Liver (tissue), 9 donors: ENCODE measurements around the gene KRT85. TPM values are rescaled to one million over a fixed set of nuclear protein-coding genes. Genes with fewer than 3 reads are reported as not detected.

Experiments
- DNase-seq: peaks from one replicate; pipeline ENCODE4 v3.0.0-alpha.2; 2017; ENCODE audit warnings: low spot score
- H3K27ac ChIP-seq, 2 donors: one replicate each; pipeline ENCODE4 v1.7.0; 2013; ENCODE audit warnings: inconsistent platforms in 2 of 2, low read length in 2 of 2, control low read depth in 1 of 2, low read depth in 1 of 2, mild to moderate bottlenecking in 1 of 2
- H3K27me3 ChIP-seq, 4 donors: one replicate each; pipeline versions ENCODE4 v1.6.1 to v1.7.0; 2013; ENCODE audit warnings: low read length in 3 of 4, inconsistent platforms in 1 of 4, mild to moderate bottlenecking in 1 of 4, moderate library complexity in 1 of 4; ENCODE audit not compliant: control insufficient read depth in 4 of 4, insufficient read depth in 4 of 4
- H3K36me3 ChIP-seq, 4 donors: one replicate each; pipeline versions ENCODE4 v1.6.1 to v1.7.0; 2013; ENCODE audit warnings: low read length in 3 of 4, mild to moderate bottlenecking in 3 of 4, low read depth in 1 of 4, moderate library complexity in 1 of 4; ENCODE audit not compliant: control insufficient read depth in 4 of 4, insufficient read depth in 3 of 4
- H3K4me1 ChIP-seq, 4 donors: one replicate each; pipeline versions ENCODE4 v1.6.1 to v1.7.0; 2013; ENCODE audit warnings: low read length in 3 of 4, mild to moderate bottlenecking in 3 of 4, moderate library complexity in 1 of 4; ENCODE audit not compliant: control insufficient read depth in 4 of 4, insufficient read depth in 4 of 4
- H3K4me3 ChIP-seq, 3 donors: one replicate each; pipeline versions ENCODE4 v1.6.1 to v1.7.0; 2013; ENCODE audit warnings: low read length in 3 of 3, control low read depth in 1 of 3, low read depth in 1 of 3, mild to moderate bottlenecking in 1 of 3
- H3K9ac ChIP-seq, 2 donors: one replicate each; pipeline ENCODE4 v1.7.0; 2013; ENCODE audit warnings: low read length in 2 of 2, mild to moderate bottlenecking in 2 of 2, moderate library complexity in 2 of 2, control low read depth in 1 of 2, low read depth in 1 of 2
- H3K9me3 ChIP-seq, 4 donors: one replicate each; pipeline versions ENCODE4 v1.6.1 to v1.7.0; 2013; ENCODE audit warnings: low read length in 3 of 4; ENCODE audit not compliant: control insufficient read depth in 4 of 4
- FOXA1 ChIP-seq: IDR thresholded peaks from 2 replicates; pipeline ENCODE4 v1.6.1; 2016; ENCODE audit warnings: antibody characterized with exemption
- FOXA2 ChIP-seq: IDR thresholded peaks from 2 replicates; pipeline ENCODE4 v1.6.1; 2016; ENCODE audit warnings: antibody characterized with exemption
- GABPA ChIP-seq, 2 donors: IDR thresholded peaks in 1 of 2; conservative IDR thresholded peaks in 1 of 2; 2 replicates each; pipeline ENCODE4 v1.6.1; 2016; ENCODE audit warnings: antibody characterized with exemption in 2 of 2, mild to moderate bottlenecking in 1 of 2, moderate library complexity in 1 of 2
- HNF4A ChIP-seq, 2 donors: conservative IDR thresholded peaks; 2 replicates each; pipeline ENCODE4 v1.6.1; 2016; ENCODE audit warnings: antibody characterized with exemption in 2 of 2, mild to moderate bottlenecking in 2 of 2
- HNF4G ChIP-seq: IDR thresholded peaks from 2 replicates; pipeline ENCODE4 v1.6.1; 2016; ENCODE audit warnings: antibody characterized with exemption
- JUND ChIP-seq, 2 donors: IDR thresholded peaks; 2 replicates each; pipeline ENCODE4 v1.6.1; 2016; ENCODE audit warnings: antibody characterized with exemption in 2 of 2
- NR2F2 ChIP-seq: IDR thresholded peaks from 2 replicates; pipeline ENCODE4 v1.6.1; 2016; ENCODE audit warnings: antibody characterized with exemption
- RAD21 ChIP-seq, 2 donors: IDR thresholded peaks; 2 replicates each; pipeline ENCODE4 v1.6.1; 2016; ENCODE audit warnings: antibody characterized with exemption in 2 of 2, mild to moderate bottlenecking in 2 of 2
- RXRA ChIP-seq, 2 donors: IDR thresholded peaks; 2 replicates each; pipeline ENCODE4 v1.6.1; 2017 to 2018; ENCODE audit warnings: antibody characterized with exemption in 2 of 2, mild to moderate bottlenecking in 1 of 2
- SP1 ChIP-seq: IDR thresholded peaks from 2 replicates; pipeline ENCODE4 v1.6.1; 2018; ENCODE audit warnings: antibody characterized with exemption, mild to moderate bottlenecking
- TAF1 ChIP-seq: conservative IDR thresholded peaks from 2 replicates; pipeline ENCODE4 v1.6.1; 2016; ENCODE audit warnings: antibody characterized with exemption, mild to moderate bottlenecking
- YY1 ChIP-seq: IDR thresholded peaks from 2 replicates; pipeline ENCODE4 v1.6.1; 2016; ENCODE audit warnings: antibody characterized with exemption, mild to moderate bottlenecking
- WGBS: extraction: QIAGEN DNeasy Blood & Tissue Kit; methylation state at CpG from one replicate; pipeline ENCODE4 v1.1.7; 2013; 5-methylcytosine and 5-hydroxymethylcytosine counted together
- polyA plus RNA-seq, 2 donors: library from polyadenylated mRNA; stranded (reverse) in 1 of 2; unstranded in 1 of 2; fragments of 200-250 nt in 1 of 2; fragments of >200 nt in 1 of 2; fragmentation: Nextera tagmentation in 1 of 2; extraction: Ambion mirVana in 1 of 2; gene quantifications; one replicate each; pipeline versions ENCODE4 v1.2.1 to v1.2.3, GENCODE V29; 2013 to 2015
- total RNA-seq, 2 donors: library from RNA; depleted of rRNA; stranded (reverse); fragments of >200 nt; gene quantifications; one replicate each; pipeline ENCODE4 v1.2.3, GENCODE V29; 2014
- TF ChIP-seq, protein P1 (sequence below): fragments of 150-350 bp; IDR thresholded peaks from 2 replicates; pipeline ENCODE4 v1.5.1; 2017; ENCODE audit warnings: improper control_type of control experiment, low read depth, low read length; ENCODE audit not compliant: missing input control
- TF ChIP-seq, protein P2 (sequence below): IDR thresholded peaks from 2 replicates; pipeline ENCODE4 v1.6.1; 2016; ENCODE audit warnings: antibody characterized with exemption
- TF ChIP-seq, protein P3 (sequence below): IDR thresholded peaks from 2 replicates; pipeline ENCODE4 v1.6.1; 2016; ENCODE audit warnings: antibody characterized with exemption, mild to moderate bottlenecking
- donor health status: healthy.
- donor health status: healthy.
- donor health status: healthy.
- donor health status: healthy.
- donor health status: healthy.

The KRT85 gene
- total and polyA plus RNA-seq, 4 donors, result not detected

DNA sequence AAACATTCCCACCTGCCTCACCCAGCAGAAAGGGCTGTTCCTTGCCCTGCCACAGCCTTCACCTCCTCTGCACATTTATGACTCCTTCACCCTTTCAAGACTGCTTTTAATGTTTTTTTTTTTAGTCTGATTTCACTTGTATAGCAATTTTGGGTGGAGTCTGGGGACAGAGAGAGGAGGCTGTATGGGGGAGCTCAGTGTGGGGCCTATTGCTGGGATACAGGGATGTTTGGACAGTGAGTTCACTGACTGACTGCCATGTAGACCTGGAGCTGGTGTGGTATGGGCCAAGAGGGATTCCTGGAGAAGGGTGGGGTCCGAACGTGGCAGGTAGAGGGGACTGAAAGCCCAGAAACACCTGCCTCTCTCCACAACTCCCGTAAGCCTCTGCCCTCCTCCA, 1.9 kb upstream of the KRT85 start (continued):
- TF ChIP-seq HNF4A (conservative IDR thresholded peaks at IDR 0.05), result no peak
- TF ChIP-seq, protein P1, sequence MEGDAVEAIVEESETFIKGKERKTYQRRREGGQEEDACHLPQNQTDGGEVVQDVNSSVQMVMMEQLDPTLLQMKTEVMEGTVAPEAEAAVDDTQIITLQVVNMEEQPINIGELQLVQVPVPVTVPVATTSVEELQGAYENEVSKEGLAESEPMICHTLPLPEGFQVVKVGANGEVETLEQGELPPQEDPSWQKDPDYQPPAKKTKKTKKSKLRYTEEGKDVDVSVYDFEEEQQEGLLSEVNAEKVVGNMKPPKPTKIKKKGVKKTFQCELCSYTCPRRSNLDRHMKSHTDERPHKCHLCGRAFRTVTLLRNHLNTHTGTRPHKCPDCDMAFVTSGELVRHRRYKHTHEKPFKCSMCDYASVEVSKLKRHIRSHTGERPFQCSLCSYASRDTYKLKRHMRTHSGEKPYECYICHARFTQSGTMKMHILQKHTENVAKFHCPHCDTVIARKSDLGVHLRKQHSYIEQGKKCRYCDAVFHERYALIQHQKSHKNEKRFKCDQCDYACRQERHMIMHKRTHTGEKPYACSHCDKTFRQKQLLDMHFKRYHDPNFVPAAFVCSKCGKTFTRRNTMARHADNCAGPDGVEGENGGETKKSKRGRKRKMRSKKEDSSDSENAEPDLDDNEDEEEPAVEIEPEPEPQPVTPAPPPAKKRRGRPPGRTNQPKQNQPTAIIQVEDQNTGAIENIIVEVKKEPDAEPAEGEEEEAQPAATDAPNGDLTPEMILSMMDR, result no peak
- TF ChIP-seq SP1, result no peak
- no peak for TF ChIP-seq RAD21 (IDR thresholded peaks at IDR 0.05)

DNA sequence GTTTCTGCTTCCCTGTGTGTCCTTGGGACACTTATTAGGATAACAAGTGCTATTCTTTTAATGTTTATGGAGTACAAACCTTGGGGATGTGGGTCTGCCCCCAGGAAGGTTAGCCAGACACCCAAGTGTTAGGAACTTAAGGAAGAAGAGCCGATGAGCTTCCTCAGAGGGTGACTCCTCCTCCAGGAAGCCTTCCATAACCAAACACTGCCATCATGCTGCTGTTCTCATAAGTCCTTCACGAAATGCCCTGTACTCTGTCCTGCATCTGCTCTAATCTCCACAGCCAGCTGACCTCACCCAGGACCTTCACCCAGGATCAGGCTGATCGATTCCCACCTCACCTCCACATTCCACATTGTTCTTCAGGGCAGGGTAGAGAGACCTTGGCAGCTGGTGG, 1.2 kb upstream of the KRT85 start:
- H3K27ac ChIP-seq, result no peak overlapping the region
- no peaks in the 10 kb centered on the region for H3K9me3 ChIP-seq
- H3K36me3 ChIP-seq, result no peaks in the 10 kb centered on the region
- H3K9ac ChIP-seq, result no peak overlapping the region
- TF ChIP-seq NR2F2 (no peak), FOXA2 (no peak), YY1 (no peak), HNF4G (no peak), GABPA (IDR thresholded peaks at IDR 0.05 in 1 of 2, conservative IDR thresholded peaks at IDR 0.05 in 1 of 2) (no peak), RXRA (IDR thresholded peaks at IDR 0.05) (no peak), FOXA1 (no peak), JUND (IDR thresholded peaks at IDR 0.05) (no peak), TAF1 (no peak), HNF4A (conservative IDR thresholded peaks at IDR 0.05) (no peak)
- TF ChIP-seq, protein P2, sequence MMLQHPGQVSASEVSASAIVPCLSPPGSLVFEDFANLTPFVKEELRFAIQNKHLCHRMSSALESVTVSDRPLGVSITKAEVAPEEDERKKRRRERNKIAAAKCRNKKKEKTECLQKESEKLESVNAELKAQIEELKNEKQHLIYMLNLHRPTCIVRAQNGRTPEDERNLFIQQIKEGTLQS, result no peak
- TF ChIP-seq, protein P3, sequence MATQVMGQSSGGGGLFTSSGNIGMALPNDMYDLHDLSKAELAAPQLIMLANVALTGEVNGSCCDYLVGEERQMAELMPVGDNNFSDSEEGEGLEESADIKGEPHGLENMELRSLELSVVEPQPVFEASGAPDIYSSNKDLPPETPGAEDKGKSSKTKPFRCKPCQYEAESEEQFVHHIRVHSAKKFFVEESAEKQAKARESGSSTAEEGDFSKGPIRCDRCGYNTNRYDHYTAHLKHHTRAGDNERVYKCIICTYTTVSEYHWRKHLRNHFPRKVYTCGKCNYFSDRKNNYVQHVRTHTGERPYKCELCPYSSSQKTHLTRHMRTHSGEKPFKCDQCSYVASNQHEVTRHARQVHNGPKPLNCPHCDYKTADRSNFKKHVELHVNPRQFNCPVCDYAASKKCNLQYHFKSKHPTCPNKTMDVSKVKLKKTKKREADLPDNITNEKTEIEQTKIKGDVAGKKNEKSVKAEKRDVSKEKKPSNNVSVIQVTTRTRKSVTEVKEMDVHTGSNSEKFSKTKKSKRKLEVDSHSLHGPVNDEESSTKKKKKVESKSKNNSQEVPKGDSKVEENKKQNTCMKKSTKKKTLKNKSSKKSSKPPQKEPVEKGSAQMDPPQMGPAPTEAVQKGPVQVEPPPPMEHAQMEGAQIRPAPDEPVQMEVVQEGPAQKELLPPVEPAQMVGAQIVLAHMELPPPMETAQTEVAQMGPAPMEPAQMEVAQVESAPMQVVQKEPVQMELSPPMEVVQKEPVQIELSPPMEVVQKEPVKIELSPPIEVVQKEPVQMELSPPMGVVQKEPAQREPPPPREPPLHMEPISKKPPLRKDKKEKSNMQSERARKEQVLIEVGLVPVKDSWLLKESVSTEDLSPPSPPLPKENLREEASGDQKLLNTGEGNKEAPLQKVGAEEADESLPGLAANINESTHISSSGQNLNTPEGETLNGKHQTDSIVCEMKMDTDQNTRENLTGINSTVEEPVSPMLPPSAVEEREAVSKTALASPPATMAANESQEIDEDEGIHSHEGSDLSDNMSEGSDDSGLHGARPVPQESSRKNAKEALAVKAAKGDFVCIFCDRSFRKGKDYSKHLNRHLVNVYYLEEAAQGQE, result no peak
- TF ChIP-seq, protein P1, result no peak
- no peak for DNase-seq
- peaks cover 0 to 4% (median 2%) of the 10 kb centered on the region in 4 donors for H3K4me1 ChIP-seq
- H3K27me3 ChIP-seq, result no peaks in the 10 kb centered on the region
- 45% methylated on average over 3 of the region's 3 CpGs for WGBS
- H3K4me3 ChIP-seq, result no peak overlapping the region
